ENCODE measurements around the gene TMEM161A. TPM values are rescaled to one million over a fixed set of nuclear protein-coding genes. Genes with fewer than 3 reads are reported as not detected.

Gene TMEM161A
- total and polyA plus RNA-seq, 2 of the 13 experiments (the other 11 are each of a cell fraction or from before 2014, with no cell fraction given) = 25.9 to 31.4 TPM

- peak; percentile 78 for TF ChIP-seq TBL1XR1 (IDR thresholded peaks at IDR 0.05; ENCODE audit: borderline replicate concordance, low read length, partially characterized antibody)
- TF ChIP-seq MED1 (CRISPR knock-in tag; IDR thresholded peaks at IDR 0.05) = peak; percentile 98
- no peak for TF ChIP-seq HOMEZ (CRISPR knock-in tag; IDR thresholded peaks at IDR 0.05; ENCODE audit: low read depth)
- peak; percentile 72 for TF ChIP-seq CREB1 (IDR thresholded peaks at IDR 0.05)
- peak; percentile 81 for TF ChIP-seq CREB1 (CRISPR knock-in tag; IDR thresholded peaks at IDR 0.05)
- peak; percentile 76 for TF ChIP-seq ZFY (CRISPR knock-in tag; IDR thresholded peaks at IDR 0.05)
- peak; percentile 49 for TF ChIP-seq PHF8 (CRISPR knock-in tag; IDR thresholded peaks at IDR 0.05)
- TF ChIP-seq KDM1A (CRISPR knock-in tag; IDR thresholded peaks at IDR 0.05) = peak; percentile 84
- TF ChIP-seq UBTF (CRISPR knock-in tag; IDR thresholded peaks at IDR 0.05) = peak; percentile 65; the same call in 1 of the 2 replicates
- peak; percentile 51; the same call in 1 of the 2 replicates for TF ChIP-seq ZNF768 (CRISPR knock-in tag; IDR thresholded peaks at IDR 0.05)
- TF ChIP-seq IKZF4 (CRISPR knock-in tag; IDR thresholded peaks at IDR 0.05; ENCODE audit: borderline replicate concordance, low read depth, not compliant biosample characterization) = peak; percentile 85
- TF ChIP-seq KDM2A (CRISPR knock-in tag; IDR thresholded peaks at IDR 0.05; ENCODE audit: borderline replicate concordance, low read depth) = peak; percentile 71; the same call in 1 of the 2 replicates
- TF ChIP-seq ZNF780A (CRISPR knock-in tag; IDR thresholded peaks at IDR 0.05) = no peak; the same call in 1 of the 2 replicates
- TF ChIP-seq NRL (CRISPR knock-in tag; IDR thresholded peaks at IDR 0.05; ENCODE audit: borderline replicate concordance) = 0 out of 2 replicates have a peak, but pooled peaks have one; percentile 39
- TF ChIP-seq ZNF670 (CRISPR knock-in tag; IDR thresholded peaks at IDR 0.05; ENCODE audit: borderline replicate concordance) = peak; percentile 97; the same call in 1 of the 2 replicates
- TF ChIP-seq ZNF264 (CRISPR knock-in tag; IDR thresholded peaks at IDR 0.05) = peak; percentile 69
- no peak for TF ChIP-seq ZNF839 (CRISPR knock-in tag; IDR thresholded peaks at IDR 0.05; ENCODE audit: borderline replicate concordance)
- peak; percentile 84; the same call in 1 of the 2 replicates for TF ChIP-seq TP53 (CRISPR knock-in tag; conservative IDR thresholded peaks at IDR 0.05)
- TF ChIP-seq ZNF12 (CRISPR knock-in tag; IDR thresholded peaks at IDR 0.05) = peak; percentile 12; the same call in 1 of the 2 replicates
- peak; percentile 97 for TF ChIP-seq ARNTL (CRISPR knock-in tag; IDR thresholded peaks at IDR 0.05)
Measured at GRCh38 chr19:19096641-19097627, 41.3 kb downstream of the TMEM161A start (continued).
